HepG2 (cell line): Measurements from ENCODE around the gene HUNK. TPM values are rescaled to one million over a fixed set of nuclear protein-coding genes. Genes with fewer than 3 reads are reported as not detected.

ENCODE experiments used
- ATAC-seq: fragments of 200-7000 bp; cut with Tn5 transposase; 3 replicates; pipeline ENCODE4 v1.9.1; 2020; ENCODE audit warnings: mild to moderate bottlenecking, moderate library complexity
- BruUV-seq: library from RNA; stranded (reverse); fragments of 400-500 nt; replicated peaks from 2 replicates; lab custom pipeline; 2021; lab: Mats Ljungman, UMichigan
- CTCF ChIA-PET: fragments of 300-600 bp; formaldehyde crosslinking; extraction: SDS; loops from one replicate; lab custom pipeline; 2021; ENCODE audit warnings: low total read pairs, inconsistent platforms, low intra/inter-chr PET ratio; lab: Yijun Ruan, JAX
- POLR2A ChIA-PET: fragments of 350-600 bp; sonication (Branson Sonifier 250); formaldehyde crosslinking; loops from one replicate; lab custom pipeline; 2020; ENCODE audit warnings: antibody characterized with exemption, inconsistent platforms; lab: Yijun Ruan, JAX
- DNase-seq: peaks from one replicate; pipeline ENCODE4 v3.0.0-alpha.2; 2015; ENCODE audit warnings: low spot score
- FAIRE-seq: peaks from 3 replicates; lab custom pipeline; 2011; peaks lifted over from hg19 to GRCh38; lab: Jason Lieb, UNC
- H2AFZ ChIP-seq: one replicate; pipeline ENCODE4 v1.6.1; 2011; ENCODE audit warnings: low read length, inconsistent platforms
- H3K27ac ChIP-seq: fragments of 300-600 bp; 3 replicates; pipeline ENCODE4 v1.8.0; 2011; ENCODE audit warnings: mixed run types, mild to moderate bottlenecking, mixed read lengths, low read length, inconsistent platforms; ENCODE audit not compliant: insufficient read depth; ENCODE audit errors: extremely low read length
- H3K27me3 ChIP-seq, 2 experiments: fragments of 200-600 bp in 1 of 2; 2 replicates in 1 of 2; 3 replicates in 1 of 2; pipeline versions ENCODE4 v1.6.0 to v1.8.0; 2011; ENCODE audit warnings: low read length in 2 of 2, mild to moderate bottlenecking in 2 of 2, moderate library complexity in 2 of 2, inconsistent platforms in 1 of 2; ENCODE audit not compliant: insufficient read depth in 2 of 2, control insufficient read depth in 1 of 2
- H3K36me3 ChIP-seq, 2 experiments: fragments of 200-600 bp in 1 of 2; replicated peaks in 1 of 2; 2 replicates in 1 of 2; 3 replicates in 1 of 2; pipeline versions ENCODE4 v1.5.1 to v1.8.0; 2011; ENCODE audit warnings: low read length in 2 of 2, inconsistent platforms in 1 of 2; ENCODE audit not compliant: insufficient read depth in 2 of 2, control insufficient read depth in 1 of 2
- H3K4me1 ChIP-seq: 2 replicates; pipeline ENCODE4 v1.5.1; 2012; ENCODE audit warnings: low read length, inconsistent platforms; ENCODE audit not compliant: insufficient read depth
- H3K4me2 ChIP-seq: 2 replicates; pipeline ENCODE4 v1.6.0; 2011; ENCODE audit warnings: low read depth, low read length, inconsistent platforms
- H3K4me3 ChIP-seq, 3 experiments: fragments of 200-600 bp in 1 of 3; sonication (generic), shearing (Covaris generic) in 1 of 3; replicated peaks in 1 of 3; 2 replicates each; pipeline ENCODE4 v1.5.1; 2011 to 2016; ENCODE audit warnings: low read length in 3 of 3, inconsistent platforms in 2 of 3, low read depth in 2 of 3, mild to moderate bottlenecking in 2 of 3, control low read depth in 1 of 3, mixed read lengths in 1 of 3; ENCODE audit not compliant: insufficient read depth in 1 of 3
- H3K79me2 ChIP-seq: one replicate; pipeline ENCODE4 v1.6.1; 2011; ENCODE audit warnings: low read length, inconsistent platforms; ENCODE audit not compliant: insufficient read depth
- H3K9ac ChIP-seq: 2 replicates; pipeline ENCODE4 v1.6.0; 2011; ENCODE audit warnings: mild to moderate bottlenecking, low read depth, low read length, inconsistent platforms; ENCODE audit not compliant: insufficient read depth
- H3K9me3 ChIP-seq: 2 replicates; pipeline ENCODE4 v1.5.1; 2012; ENCODE audit warnings: mild to moderate bottlenecking, low read length
- H4K20me1 ChIP-seq: 2 replicates; pipeline ENCODE4 v1.6.0; 2011; ENCODE audit warnings: inconsistent platforms, mild to moderate bottlenecking, low read length, moderate library complexity; ENCODE audit not compliant: insufficient read depth
- ELF4 ChIP-seq: sonication (generic); formaldehyde crosslinking; IDR thresholded peaks from 2 replicates; pipeline ENCODE4 v1.5.0; 2020; ENCODE audit warnings: missing genetic modification reagents, mild to moderate bottlenecking, moderate library complexity, borderline replicate concordance
- MED1 ChIP-seq: sonication (generic); formaldehyde crosslinking; IDR thresholded peaks from 2 replicates; pipeline ENCODE4 v1.4.0; 2020; ENCODE audit warnings: missing genetic modification reagents
- PHF8 ChIP-seq: sonication (generic); formaldehyde crosslinking; IDR thresholded peaks from 2 replicates; pipeline ENCODE4 v1.5.0; 2020; ENCODE audit warnings: missing genetic modification reagents
- RARG ChIP-seq: sonication (generic); formaldehyde crosslinking; IDR thresholded peaks from 2 replicates; pipeline ENCODE4 v1.4.0; 2020; ENCODE audit warnings: low read depth, mild to moderate bottlenecking, missing genetic modification reagents
- RELA ChIP-seq: sonication (generic); formaldehyde crosslinking; IDR thresholded peaks from 2 replicates; pipeline ENCODE4 v1.4.0; 2020; ENCODE audit warnings: missing genetic modification reagents
- ZNF263 ChIP-seq: sonication (generic); formaldehyde crosslinking; IDR thresholded peaks from 2 replicates; pipeline ENCODE4 v1.4.0; 2020; ENCODE audit warnings: missing genetic modification reagents
- ZNF446 ChIP-seq: sonication (generic); formaldehyde crosslinking; IDR thresholded peaks from 2 replicates; pipeline ENCODE4 v1.5.0; 2020; ENCODE audit warnings: mild to moderate bottlenecking, missing genetic modification reagents
- WGBS: methylation state at CpG from one replicate; pipeline ENCODE4 v1.1.6; 2017; ENCODE audit warnings: low lambda C conversion rate; 5-methylcytosine and 5-hydroxymethylcytosine counted together
- in situ Hi-C: cut with HindIII; loops from 2 replicates; pipeline ENCODE4 v1.10.0; 2017; ENCODE audit warnings: low pct_unique_long_range_greater_than_20kb; ENCODE audit not compliant: extremely low pct_ligation_motif_present
- intact Hi-C: fragments of 100-400 bp; cut with micrococcal nuclease; formaldehyde crosslinking; loops from one replicate; pipeline ENCODE4 v1.10.0; 2022; ENCODE audit not compliant: unreplicated experiment
- polyA plus RNA-seq, 8 experiments: library from polyadenylated mRNA; depleted of rRNA in 3 of 8; stranded (reverse) in 7 of 8; unstranded in 1 of 8; fragments of >200 nt; fragmentation: Illumina TruSeq in 4 of 8; extraction: Trizol in 4 of 8; gene quantifications; 2 replicates each; pipeline versions ENCODE4 v1.2.1 to v1.2.3, GENCODE V29; 2011 to 2016; ENCODE audit warnings: low read depth in 4 of 8, missing spikeins in 1 of 8, mixed read lengths in 1 of 8; ENCODE audit not compliant: insufficient read depth in 1 of 8
- total RNA-seq, 5 experiments: library from RNA; depleted of rRNA; stranded (reverse); fragments of >200 nt; fragmentation: Illumina TruSeq; extraction: Trizol; gene quantifications; 2 replicates each; pipeline ENCODE4 v1.2.3, GENCODE V29; 2016; ENCODE audit warnings: low read depth in 1 of 5
- TF ChIP-seq, protein P1 (sequence below): sonication (generic); formaldehyde crosslinking; IDR thresholded peaks from 2 replicates; pipeline ENCODE4 v1.4.0; 2020; ENCODE audit warnings: missing genetic modification reagents, borderline replicate concordance
- TF ChIP-seq, protein P2 (sequence below): sonication (generic); formaldehyde crosslinking; IDR thresholded peaks from 2 replicates; pipeline ENCODE4 v1.4.0; 2020; ENCODE audit warnings: mild to moderate bottlenecking, missing genetic modification reagents

Gene HUNK
- total and polyA plus RNA-seq, 2 of the 13 experiments (the other 11 are each of a cell fraction or from before 2014, with no cell fraction given), result 1.8 to 1.9 TPM

DNA sequence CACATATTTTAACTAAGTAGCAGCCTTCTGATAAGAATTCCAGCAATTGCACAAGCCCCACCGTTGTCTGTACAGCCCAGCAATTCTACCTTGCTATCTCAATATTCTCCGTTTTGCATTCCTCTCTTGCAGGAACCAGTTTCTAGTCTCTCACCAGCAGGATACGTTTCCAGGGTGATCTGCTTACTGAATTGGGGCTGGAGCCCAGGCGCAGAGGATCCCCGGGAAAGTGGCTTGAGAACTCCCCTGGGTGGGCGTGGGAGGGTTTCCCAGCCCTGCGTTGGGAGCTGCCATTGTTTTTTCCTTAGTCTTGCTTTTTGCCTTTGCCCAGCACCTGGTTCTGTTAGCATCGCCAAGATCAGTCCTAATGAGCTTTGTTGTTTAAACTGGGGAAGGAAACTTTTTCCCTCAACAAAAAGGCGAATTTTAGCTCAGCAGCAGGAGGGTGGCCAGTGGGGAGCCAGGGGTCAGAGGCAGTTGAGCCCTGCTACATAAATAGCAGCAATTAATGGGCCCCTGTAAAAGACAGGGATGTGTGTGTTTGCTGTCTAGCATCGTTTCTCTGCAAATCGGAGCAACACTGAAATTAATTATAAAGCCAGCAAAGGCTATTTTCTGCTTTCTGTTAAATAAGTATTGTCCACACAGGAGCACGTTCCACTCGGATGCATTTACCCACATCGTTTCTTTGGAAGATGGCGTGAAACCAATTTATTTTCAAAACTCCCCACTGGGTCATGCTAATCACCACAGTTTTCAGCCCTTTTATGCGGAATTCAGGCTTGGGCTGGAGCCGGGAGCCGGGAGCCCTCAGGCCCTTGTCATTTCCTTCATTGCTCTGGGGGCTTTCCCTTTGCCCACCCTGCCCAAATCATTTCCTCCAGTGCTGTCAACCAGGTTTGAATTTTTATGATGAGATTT lies 36.6 kb downstream of the HUNK start (continued):
- TF ChIP-seq, protein P1, sequence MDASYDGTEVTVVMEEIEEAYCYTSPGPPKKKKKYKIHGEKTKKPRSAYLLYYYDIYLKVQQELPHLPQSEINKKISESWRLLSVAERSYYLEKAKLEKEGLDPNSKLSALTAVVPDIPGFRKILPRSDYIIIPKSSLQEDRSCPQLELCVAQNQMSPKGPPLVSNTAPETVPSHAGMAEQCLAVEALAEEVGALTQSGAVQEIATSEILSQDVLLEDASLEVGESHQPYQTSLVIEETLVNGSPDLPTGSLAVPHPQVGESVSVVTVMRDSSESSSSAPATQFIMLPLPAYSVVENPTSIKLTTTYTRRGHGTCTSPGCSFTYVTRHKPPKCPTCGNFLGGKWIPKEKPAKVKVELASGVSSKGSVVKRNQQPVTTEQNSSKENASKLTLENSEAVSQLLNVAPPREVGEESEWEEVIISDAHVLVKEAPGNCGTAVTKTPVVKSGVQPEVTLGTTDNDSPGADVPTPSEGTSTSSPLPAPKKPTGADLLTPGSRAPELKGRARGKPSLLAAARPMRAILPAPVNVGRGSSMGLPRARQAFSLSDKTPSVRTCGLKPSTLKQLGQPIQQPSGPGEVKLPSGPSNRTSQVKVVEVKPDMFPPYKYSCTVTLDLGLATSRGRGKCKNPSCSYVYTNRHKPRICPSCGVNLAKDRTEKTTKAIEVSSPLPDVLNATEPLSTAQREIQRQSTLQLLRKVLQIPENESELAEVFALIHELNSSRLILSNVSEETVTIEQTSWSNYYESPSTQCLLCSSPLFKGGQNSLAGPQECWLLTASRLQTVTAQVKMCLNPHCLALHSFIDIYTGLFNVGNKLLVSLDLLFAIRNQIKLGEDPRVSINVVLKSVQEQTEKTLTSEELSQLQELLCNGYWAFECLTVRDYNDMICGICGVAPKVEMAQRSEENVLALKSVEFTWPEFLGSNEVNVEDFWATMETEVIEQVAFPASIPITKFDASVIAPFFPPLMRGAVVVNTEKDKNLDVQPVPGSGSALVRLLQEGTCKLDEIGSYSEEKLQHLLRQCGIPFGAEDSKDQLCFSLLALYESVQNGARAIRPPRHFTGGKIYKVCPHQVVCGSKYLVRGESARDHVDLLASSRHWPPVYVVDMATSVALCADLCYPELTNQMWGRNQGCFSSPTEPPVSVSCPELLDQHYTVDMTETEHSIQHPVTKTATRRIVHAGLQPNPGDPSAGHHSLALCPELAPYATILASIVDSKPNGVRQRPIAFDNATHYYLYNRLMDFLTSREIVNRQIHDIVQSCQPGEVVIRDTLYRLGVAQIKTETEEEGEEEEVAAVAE (CRISPR knock-in tag), result no peak
- TF ChIP-seq PHF8 (CRISPR knock-in tag), result no peak
- TF ChIP-seq, all 625 proteins: peak for 0

DNA sequence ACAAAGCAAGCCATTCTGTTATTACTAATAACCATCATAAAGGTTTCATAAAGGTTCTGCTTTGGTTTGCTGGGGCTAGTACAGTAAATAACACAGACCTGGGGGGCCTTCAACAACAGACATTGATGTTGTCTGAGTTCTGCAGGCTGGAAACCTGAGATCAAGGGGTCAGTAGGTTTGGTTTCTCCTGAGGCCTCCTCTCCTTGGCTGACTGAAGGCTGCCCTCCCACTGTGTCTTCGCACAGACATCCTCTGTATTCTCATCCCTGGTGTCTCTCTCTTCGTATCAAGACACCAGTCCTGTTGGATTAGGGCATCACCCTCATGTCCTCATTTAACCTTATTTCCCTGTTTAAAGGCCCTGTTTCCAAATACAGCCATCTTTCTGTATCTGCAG lies 37.3 kb downstream of the HUNK start:
- DNase-seq (no peak), ATAC-seq (no peak)
- WGBS, result 91% methylated on average over 2 of the region's 2 CpGs
- H3K27ac ChIP-seq, result no peak overlapping the region
- H3K4me3 ChIP-seq, result no peak overlapping the region
- no peak overlapping the region for H2AFZ ChIP-seq
- no peak for TF ChIP-seq MED1 (CRISPR knock-in tag)
- TF ChIP-seq, protein P2, sequence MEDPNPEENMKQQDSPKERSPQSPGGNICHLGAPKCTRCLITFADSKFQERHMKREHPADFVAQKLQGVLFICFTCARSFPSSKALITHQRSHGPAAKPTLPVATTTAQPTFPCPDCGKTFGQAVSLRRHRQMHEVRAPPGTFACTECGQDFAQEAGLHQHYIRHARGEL (CRISPR knock-in tag), result no peak
- no peak for TF ChIP-seq RARG (CRISPR knock-in tag)
- TF ChIP-seq RELA (CRISPR knock-in tag), result no peak
- TF ChIP-seq ELF4 (CRISPR knock-in tag), result no peak
- TF ChIP-seq ZNF263 (CRISPR knock-in tag), result no peak
- no peak for TF ChIP-seq ZNF446
- TF ChIP-seq, all 625 proteins: peak for 0
- intact Hi-C loops, result no loop called here
- no peak overlapping the region for H3K9ac ChIP-seq
- no peaks in the 10 kb centered on the region for H3K27me3 ChIP-seq
- no peak overlapping the region for H3K4me2 ChIP-seq
- H3K36me3 ChIP-seq, result no peaks in the 10 kb centered on the region
- H3K9me3 ChIP-seq, result no peaks in the 10 kb centered on the region
- CTCF ChIA-PET, result no interaction called here
- peaks cover 20% of the 10 kb centered on the region for H3K79me2 ChIP-seq
- no TSS peak for BruUV-seq
- no peaks in the 10 kb centered on the region for H4K20me1 ChIP-seq
- H3K4me1 ChIP-seq, result peaks cover 77% of the 10 kb centered on the region
- in situ Hi-C loops, result no loop called here
- no peak for FAIRE-seq
- POLR2A ChIA-PET, result interaction anchor here (1.0 kb wide), 1 partner anchor 10 kb away, joined by 6 read pairs; no protein-coding TSS in a partner anchor
